Right lung (tissue), 5 donors: ENCODE results near the gene PIH1D1. TPM values are rescaled to one million over a fixed set of nuclear protein-coding genes. Genes with fewer than 3 reads are reported as not detected.

ENCODE experiments used
- DNase-seq, 2 donors: peaks; one replicate each; pipeline ENCODE4 v3.0.0-alpha.2; 2013
- polyA plus RNA-seq, 5 donors: library from polyadenylated mRNA; unstranded; fragments of 120-200 nt; gene quantifications; one replicate each; pipeline versions ENCODE4 v1.2.1 to v1.2.3, GENCODE V29; 2013; ENCODE audit warnings: inconsistent platforms in 1 of 5, low replicate concordance in 1 of 5; ENCODE audit not compliant: insufficient read length in 5 of 5, insufficient read depth in 1 of 5

PIH1D1 gene
- polyA plus RNA-seq, 5 donors, result 66.9 to 88.7 (median 78.2) TPM

DNA sequence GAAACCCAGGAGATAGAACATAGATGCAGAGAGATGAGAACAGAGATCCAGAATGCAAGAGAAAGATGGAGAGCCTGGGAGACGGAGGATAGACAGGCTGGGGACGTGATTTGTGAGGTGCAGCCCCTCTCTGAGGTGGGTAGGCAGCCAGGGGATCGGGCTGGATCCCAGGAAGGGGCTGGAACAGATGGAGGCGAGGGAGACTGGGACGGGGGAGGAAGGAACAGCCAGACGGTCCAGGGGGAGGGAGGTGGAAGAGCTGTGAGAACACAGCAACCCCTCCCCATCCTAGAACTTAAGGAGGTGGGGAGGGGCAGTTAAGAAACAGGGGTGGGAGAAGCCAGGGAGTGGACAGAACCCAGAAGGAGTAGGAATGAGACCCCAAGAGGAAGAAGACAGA lies 13.4 kb downstream of the PIH1D1 start:
- DNase-seq, result no peak

- DNase-seq, result no peak
Measured at GRCh38 chr19:49437231-49437630, 14.4 kb downstream of the PIH1D1 start.

- no peak for DNase-seq
Measured at GRCh38 chr19:49436381-49437017, 15.1 kb downstream of the PIH1D1 start.

GRCh38 chr19:49435670-49436069 lies 15.9 kb downstream of the PIH1D1 start:
- DNase-seq, result no peak

DNA sequence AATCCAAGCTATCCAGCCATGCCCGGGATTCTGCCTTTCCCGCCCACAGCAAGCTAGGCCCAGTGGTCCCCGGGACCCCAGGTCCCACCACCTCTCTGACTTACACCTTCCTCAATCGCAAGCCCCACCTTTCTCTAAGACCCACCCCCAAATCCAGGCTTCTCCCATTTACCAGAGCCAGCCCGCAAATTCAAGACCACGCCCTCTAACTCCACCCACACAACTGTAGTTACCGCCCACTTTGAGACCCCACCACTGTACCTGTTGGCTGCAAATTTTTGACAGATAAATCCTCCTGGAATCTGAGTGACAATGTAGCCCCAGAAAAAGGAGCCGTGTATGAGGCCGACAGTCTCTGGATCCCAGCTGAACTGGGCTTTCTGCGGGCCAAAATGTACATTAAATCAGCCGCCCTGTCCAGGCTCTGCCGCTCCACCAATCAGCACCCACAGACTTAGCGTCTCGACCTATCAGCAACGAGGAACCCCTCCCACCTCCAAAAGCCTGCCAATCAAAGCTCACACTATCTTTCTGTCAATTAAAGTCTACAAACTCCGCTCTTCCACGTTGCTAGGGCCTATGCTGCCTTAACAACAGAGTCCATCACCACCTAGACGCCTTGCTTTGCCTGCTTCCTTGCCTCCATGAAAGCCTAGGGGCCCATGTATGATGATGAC lies 16.6 kb downstream of the PIH1D1 start:
- no peak for DNase-seq

DNA sequence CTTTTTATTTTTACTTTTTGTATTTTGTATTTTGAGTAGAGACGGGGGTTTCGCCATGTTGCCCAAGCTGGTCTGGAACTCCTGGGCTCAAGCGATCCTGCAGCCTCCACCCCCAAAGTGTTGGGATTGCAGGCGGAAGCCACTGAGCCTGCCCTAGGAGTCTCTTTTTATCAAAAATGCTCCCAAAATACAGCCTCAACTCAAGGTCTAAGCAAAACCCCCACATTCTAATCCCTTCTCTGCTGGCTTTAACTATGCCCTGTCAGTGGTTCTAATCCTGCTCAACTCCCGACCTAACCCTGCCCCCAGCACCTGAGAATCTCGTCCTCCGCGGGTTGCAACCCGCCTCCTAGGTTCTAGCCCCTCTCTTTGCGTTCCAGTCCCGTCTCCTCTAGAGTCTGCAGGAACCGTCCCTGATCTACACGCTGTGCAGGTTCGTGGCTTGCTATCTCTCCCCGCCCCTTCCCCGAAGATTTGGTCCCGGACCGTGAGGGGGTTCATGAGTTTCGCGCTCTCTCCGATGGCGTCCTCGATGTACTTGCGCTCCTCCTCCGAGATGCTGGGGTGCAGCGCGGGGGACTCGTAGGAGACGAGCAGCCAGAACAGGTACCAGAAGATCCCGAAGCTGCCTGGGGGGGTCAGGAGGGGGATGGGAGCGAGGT lies 18.2 kb downstream of the PIH1D1 start:
- DNase-seq, result no peak

GRCh38 chr19:49432141-49433073 lies 19.2 kb downstream of the PIH1D1 start:
- DNase-seq, result no peak

DNA sequence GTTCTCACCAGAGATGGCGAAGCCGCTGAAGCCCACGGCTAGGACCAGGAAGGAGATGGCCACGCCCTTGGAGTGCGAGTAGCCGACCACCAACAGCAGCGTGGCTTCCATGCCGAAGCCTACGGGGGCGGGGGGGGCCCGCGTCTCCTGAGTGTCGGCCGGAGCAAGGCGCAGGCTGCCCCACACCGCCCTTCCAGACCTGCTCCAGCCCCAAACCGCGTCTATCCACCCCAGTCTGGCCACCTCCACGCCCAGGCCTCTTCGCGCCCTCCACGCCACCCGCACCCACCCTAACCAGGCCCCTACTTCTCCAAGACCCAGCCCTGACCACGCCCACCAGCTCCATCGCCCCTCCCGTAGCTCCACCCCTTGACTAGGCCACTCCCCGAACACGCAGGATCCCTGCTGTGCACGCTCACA lies 20.3 kb downstream of the PIH1D1 start:
- DNase-seq, result no peak

DNA sequence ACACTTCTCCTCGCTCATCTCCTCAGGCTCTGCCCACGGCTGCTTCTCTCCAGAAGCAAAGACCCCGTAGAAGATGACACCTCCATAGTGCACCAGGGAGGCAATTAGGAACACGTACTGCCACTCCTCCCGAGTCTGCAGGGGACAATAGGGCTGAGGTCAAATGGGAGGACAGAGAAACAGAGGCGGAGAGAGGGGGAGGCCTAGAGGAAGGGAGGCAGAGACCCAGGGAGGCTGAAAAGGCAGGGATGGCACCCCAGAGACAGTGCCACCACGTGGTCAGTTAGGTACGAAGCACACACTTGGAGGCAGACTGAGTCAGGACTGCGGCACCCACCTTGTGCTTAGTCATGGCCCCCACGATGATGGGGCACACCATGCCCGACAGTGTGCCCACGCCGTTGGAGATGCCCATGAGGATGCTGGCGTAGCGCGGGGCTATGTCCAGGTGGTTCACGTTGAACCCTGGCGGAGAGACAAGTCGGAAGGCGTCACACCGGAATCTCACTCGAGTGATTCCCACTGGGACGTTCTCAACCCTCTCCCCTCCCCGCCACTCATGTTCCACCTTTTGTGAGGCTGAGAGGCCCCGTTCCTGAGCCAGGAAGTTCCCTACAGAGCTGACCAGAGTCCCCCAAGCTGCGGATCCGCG lies 20.8 kb downstream of the PIH1D1 start:
- no peak for DNase-seq

DNA sequence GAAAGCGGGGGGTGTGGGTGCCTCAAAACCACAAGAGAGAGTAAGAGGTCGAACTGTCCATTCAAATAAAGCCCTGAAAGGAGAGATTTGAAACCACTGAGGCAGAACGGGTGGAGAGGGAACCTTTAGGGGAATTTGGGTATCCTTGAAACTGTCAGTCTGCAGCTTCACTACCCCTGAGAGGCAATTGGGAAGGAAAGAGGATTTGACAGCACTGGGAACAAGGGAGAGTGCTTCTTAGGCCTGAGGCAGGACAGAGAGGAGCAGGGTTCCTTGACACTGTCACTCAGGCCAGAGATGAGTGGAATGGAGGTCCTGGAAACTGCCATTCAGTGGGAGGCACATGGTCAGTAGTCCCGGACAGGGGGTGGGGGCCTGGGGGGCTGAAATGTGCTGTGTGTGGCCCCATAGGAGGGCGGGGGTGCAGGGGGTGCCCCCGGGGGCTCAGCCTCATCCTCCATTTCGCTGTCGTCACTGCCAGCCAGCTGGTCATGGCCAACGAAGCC lies 21.4 kb downstream of the PIH1D1 start:
- no peak for DNase-seq

DNA sequence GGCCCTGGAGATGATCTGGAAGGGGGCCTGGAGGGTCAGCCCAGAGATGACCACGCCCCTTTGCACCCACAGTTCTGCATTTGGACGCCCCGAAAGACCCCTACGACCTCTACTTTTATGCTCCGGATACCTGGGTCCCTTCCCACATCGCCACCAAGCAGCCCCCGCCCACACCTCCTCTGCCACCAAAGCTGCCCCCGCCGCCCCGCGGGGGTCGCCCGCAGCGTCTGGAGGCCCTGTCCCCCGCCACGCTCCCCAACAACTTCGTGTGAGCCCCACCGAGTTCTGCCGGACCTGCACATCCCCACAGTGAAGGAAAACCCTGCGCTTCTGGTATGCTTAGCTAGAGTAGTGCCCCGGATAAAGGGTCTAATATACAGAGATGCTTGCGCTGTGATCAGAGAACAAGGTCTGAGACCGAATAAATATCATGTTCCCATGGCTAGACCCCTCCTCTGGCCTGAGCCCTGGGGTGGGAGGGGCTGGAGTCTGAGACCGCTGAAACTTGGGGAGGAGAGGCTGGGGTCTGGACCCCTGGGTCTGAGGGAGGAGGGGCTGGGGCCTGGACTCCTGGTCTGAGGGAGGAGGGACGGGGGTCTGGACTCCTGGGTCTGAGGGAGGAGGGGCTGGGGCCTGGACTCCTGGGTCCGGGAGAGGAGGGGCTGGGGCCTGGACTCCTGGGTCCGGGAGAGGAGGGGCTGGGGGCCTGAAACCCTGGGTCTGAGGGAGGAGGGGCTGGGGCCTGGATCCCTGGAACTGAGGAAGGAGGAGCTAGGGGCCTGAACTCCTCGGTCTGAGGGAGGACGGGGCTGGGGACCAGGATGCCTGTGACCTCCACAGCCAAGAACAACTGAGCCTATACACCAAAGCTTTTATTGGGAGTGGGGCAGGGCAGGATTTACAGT lies 22.8 kb downstream of the PIH1D1 start:
- no peak for DNase-seq

DNA sequence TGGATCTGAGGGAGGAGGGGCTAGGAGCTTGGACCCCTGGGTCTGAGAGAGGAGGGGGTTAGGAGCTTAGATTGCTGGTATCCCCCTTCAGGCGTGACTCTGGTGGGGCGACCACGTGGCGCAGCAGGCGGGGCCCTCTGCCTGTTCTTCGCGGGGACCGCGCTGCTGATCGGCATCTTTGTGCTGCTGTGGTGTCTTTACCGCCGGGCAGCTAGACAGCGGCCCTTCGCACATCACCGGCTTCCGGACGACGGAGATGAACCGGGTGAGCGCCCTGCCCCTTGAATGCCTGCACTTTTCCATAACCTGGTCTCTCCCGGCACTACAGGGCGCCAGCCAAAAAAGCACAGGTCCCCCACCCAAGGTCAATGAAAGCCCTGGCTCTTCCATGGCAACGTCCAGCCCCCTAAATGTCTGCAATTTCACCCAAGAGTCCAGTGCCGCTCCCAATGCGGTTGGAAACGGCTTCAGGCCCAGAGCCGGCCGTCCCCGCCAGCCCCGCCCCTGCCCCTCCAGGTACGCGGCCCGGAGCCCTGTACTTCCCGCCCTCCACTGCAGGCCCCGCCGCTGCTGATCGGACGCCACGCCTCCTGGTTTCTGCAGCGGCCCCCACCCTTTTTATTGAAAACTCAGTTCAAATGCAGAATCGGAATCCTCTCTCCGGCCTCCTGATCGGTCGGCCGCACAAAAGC lies 23.6 kb downstream of the PIH1D1 start:
- DNase-seq, result no peak

- DNase-seq, result no peak
Measured at GRCh38 chr19:49427339-49427738, 24.3 kb downstream of the PIH1D1 start.

GRCh38 chr19:49425922-49426592 lies 25.6 kb downstream of the PIH1D1 start:
- no peak for DNase-seq

DNA sequence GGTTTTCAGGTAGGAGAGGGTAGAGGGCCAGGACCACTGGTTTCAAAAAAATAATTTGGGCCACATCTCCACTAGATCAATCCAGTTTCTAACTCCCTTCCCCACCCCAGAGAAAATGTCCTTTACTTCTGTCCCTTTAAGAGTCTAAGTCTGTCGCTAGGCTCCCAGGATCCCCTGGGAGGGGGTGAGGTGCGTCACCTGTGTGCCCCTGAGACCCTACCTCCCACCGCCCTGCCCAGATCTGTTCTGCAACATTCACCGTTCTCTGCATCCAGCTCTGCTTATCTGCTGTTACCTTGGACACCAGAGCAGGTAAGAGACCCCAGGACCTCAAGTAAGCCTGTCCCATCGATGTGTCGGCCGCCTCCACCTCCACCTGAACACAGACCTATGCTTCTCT lies 26.4 kb downstream of the PIH1D1 start, which contains the start of gene GFY:
GFY (plus strand) TSS at position 211 of the 400 bp plus-strand sequence. CDS start 1,043 bp downstream, outside the sequence.
- no peak for DNase-seq

DNA sequence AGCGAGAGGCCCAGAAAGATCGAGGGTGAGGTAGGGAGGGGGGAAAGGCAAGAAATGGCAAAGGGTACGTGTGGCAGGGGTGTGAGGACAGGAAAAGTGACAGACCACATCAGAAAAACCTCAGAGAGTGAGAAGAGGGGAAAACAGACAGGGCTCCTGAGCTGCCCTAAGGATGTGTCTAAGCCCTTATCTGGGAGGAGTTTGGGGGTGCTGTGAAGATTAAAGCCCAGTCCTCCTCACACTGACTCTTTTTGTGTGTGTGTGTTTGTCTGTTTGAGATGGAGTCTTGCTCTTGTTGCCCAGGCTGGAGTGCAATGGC lies 27.7 kb downstream of the PIH1D1 start:
- no peak for DNase-seq

GRCh38 chr19:49423071-49423984 lies 28.3 kb downstream of the PIH1D1 start, which contains the start of gene PTH2:
Gene PTH2 (minus strand): TSS chr19:49423441. CDS start chr19:49423339, 102 bp downstream.
- no peak for DNase-seq
